Vagina (tissue), 2 donors: ENCODE data around the gene GKN1. TPM values are rescaled to one million over a fixed set of nuclear protein-coding genes. Genes with fewer than 3 reads are reported as not detected.

Experiments used
- DNase-seq, 2 donors: peaks; one replicate each; pipeline ENCODE4 v3.0.0-alpha.2; 2017; ENCODE audit errors: extremely low spot score in 2 of 2
- H3K27ac ChIP-seq: fragments of 200-600 bp; sonication (generic); one replicate; pipeline ENCODE4 v1.5.1; 2019
- H3K27me3 ChIP-seq: fragments of 200-600 bp; sonication (generic); one replicate; pipeline ENCODE4 v1.5.1; 2019
- H3K36me3 ChIP-seq, 2 donors: fragments of 200-600 bp; sonication (generic); one replicate each; pipeline ENCODE4 v1.5.1; 2017 to 2019
- H3K4me1 ChIP-seq: fragments of 200-600 bp; sonication (generic); one replicate; pipeline ENCODE4 v1.5.1; 2019
- H3K4me3 ChIP-seq, 2 donors: fragments of 200-600 bp; sonication (generic); 1 replicate in 1 of 2; 2 replicates in 1 of 2; pipeline ENCODE4 v1.5.1; 2016 to 2019
- H3K9me3 ChIP-seq: fragments of 200-600 bp; sonication (generic); one replicate; pipeline ENCODE4 v1.5.1; 2019
- POLR2A ChIP-seq, 2 donors: fragments of 450-650 bp; IDR thresholded peaks; one replicate each; pipeline ENCODE4 v1.6.1; 2017; ENCODE audit warnings: antibody characterized with exemption in 2 of 2, mild to moderate bottlenecking in 2 of 2, moderate library complexity in 2 of 2
- POLR2AphosphoS5 ChIP-seq, 2 donors: sonication (generic); formaldehyde crosslinking; IDR thresholded peaks; one replicate each; pipeline ENCODE4 v1.9.0; 2017; ENCODE audit warnings: antibody characterized with exemption in 2 of 2, mild to moderate bottlenecking in 2 of 2, low read depth in 1 of 2; ENCODE audit not compliant: insufficient read depth in 1 of 2
- intact Hi-C: fragments of 100-400 bp; cut with DNase I; formaldehyde crosslinking; loops from one replicate; pipeline ENCODE4 v1.15.1; 2023
- total RNA-seq: library from RNA; depleted of rRNA; stranded (reverse); fragments of >200 nt; gene quantifications from one replicate; pipeline ENCODE4 v1.2.3, GENCODE V29; 2016
- TF ChIP-seq, protein P1 (sequence below), 3 experiments: fragments of 450-650 bp in 2 of 3; fragments of 200-600 bp in 1 of 3; sonication (generic) in 1 of 3; IDR thresholded peaks; one replicate each; pipeline ENCODE4 v1.5.1; 2017 to 2019; ENCODE audit warnings: antibody characterized with exemption in 3 of 3, mild to moderate bottlenecking in 2 of 3, moderate library complexity in 2 of 3

Gene GKN1
- total RNA-seq, 1 donor from 2014 or later, result not detected

DNA sequence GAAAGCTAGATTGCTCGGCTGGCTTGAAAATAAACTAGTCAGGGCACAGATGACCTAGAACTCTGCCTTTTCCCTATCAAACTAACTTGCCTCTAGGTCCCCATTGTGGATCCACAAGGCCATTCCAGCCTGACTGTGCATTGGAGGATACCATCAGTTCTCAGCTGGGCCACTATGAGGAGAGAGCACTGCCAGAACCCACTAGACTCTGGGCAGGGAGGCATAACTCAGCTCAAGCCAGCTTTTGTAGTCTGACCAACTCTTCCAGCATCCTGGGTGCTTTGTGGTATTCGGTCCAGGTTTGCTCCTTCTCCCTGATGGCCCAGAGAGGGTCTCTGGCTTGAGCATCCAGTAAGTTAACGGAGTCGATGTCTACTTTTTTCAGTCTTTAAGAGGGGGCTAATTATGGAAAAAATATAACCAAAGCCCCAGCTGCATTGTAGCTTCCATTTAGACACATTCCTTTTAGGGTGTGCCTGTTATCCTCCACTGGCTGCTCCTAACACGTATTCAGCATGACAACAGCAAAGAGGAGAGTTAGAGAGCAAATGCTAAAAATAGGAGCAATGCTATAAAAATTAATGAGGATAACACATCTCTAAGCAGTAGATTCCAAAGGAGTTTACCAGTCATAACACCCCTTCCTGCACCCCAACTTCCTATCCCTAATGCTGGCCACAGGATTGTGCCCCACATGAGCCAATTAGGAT, 36.9 kb upstream of the GKN1 start:
- intact Hi-C loops, result no loop called here

DNA sequence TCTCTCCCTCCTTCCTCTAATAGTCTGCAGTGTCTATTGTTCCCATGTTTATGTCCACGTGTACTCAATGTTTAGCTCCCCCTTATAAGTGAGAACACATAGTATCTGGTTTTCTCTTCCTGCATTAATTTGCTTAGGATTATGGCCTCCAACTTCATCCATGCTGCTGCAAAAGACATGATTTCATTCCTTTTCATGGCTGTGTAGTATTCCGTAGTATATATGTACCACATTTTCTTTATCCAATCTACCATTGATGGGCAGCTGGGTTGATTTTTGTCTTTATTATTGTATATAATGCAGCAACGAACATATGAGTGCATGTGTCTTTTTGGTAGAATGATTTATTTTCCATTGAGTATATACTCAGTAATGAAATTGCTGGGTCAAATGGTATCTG, 35.5 kb upstream of the GKN1 start:
- no peak overlapping the region for H3K27ac ChIP-seq
- intact Hi-C loops, result no loop called here
- H3K27me3 ChIP-seq, result no peaks in the 10 kb centered on the region
- H3K9me3 ChIP-seq, result no peaks in the 10 kb centered on the region
- TF ChIP-seq POLR2AphosphoS5 (IDR thresholded peaks at IDR 0.05; ENCODE audit: insufficient read depth in 1 of 2, low read depth in 1 of 2) (no peak), POLR2A (IDR thresholded peaks at IDR 0.05) (no peak)
- TF ChIP-seq, protein P1, sequence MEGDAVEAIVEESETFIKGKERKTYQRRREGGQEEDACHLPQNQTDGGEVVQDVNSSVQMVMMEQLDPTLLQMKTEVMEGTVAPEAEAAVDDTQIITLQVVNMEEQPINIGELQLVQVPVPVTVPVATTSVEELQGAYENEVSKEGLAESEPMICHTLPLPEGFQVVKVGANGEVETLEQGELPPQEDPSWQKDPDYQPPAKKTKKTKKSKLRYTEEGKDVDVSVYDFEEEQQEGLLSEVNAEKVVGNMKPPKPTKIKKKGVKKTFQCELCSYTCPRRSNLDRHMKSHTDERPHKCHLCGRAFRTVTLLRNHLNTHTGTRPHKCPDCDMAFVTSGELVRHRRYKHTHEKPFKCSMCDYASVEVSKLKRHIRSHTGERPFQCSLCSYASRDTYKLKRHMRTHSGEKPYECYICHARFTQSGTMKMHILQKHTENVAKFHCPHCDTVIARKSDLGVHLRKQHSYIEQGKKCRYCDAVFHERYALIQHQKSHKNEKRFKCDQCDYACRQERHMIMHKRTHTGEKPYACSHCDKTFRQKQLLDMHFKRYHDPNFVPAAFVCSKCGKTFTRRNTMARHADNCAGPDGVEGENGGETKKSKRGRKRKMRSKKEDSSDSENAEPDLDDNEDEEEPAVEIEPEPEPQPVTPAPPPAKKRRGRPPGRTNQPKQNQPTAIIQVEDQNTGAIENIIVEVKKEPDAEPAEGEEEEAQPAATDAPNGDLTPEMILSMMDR (IDR thresholded peaks at IDR 0.05), result no peak
- H3K4me1 ChIP-seq, result peaks cover 12% of the 10 kb centered on the region
- H3K4me3 ChIP-seq, result no peak overlapping the region
- no peaks in the 10 kb centered on the region for H3K36me3 ChIP-seq
- DNase-seq, result no peak

More for the DNA sequence above, 36.9 kb upstream of the GKN1 start:
- DNase-seq, result no peak
- TF ChIP-seq POLR2AphosphoS5 (IDR thresholded peaks at IDR 0.05; ENCODE audit: insufficient read depth in 1 of 2, low read depth in 1 of 2) (no peak), POLR2A (IDR thresholded peaks at IDR 0.05) (no peak)
- TF ChIP-seq, protein P1 (IDR thresholded peaks at IDR 0.05), result no peak
- Histone ChIP-seq H3K36me3 (no peaks in the 10 kb centered on the region), H3K4me3 (no peak overlapping the region), H3K9me3 (no peaks in the 10 kb centered on the region), H3K27ac (no peak overlapping the region), H3K27me3 (no peaks in the 10 kb centered on the region), H3K4me1 (peaks cover 12% of the 10 kb centered on the region)

DNA sequence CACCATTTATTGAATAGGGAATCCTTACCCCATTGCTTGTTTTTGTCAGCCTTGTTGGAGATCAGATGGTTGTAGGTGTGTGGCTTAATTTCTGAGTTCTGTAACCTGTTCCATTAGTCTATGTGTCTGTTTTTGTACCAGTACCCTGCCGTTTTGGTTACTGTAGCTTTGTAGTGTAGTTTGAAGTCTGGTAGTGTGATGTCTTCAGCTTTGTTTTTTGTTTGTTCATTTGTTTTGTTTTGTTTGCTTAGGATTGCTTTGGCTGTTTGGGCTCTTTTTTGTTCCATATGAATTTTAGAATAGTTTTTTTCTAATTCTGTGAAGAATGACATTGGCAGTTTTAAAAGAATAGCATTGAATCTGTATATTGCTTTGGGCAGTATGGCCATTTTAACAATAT, 34.5 kb upstream of the GKN1 start:
- no peaks in the 10 kb centered on the region for H3K36me3 ChIP-seq
- TF ChIP-seq, protein P1 (IDR thresholded peaks at IDR 0.05), result no peak
- TF ChIP-seq POLR2AphosphoS5 (IDR thresholded peaks at IDR 0.05; ENCODE audit: insufficient read depth in 1 of 2, low read depth in 1 of 2), result no peak
- no peak for TF ChIP-seq POLR2A (IDR thresholded peaks at IDR 0.05)
- H3K27ac ChIP-seq, result no peak overlapping the region
- peaks cover 12% of the 10 kb centered on the region for H3K4me1 ChIP-seq
- H3K27me3 ChIP-seq, result no peaks in the 10 kb centered on the region
- intact Hi-C loops, result no loop called here
- H3K4me3 ChIP-seq, result no peak overlapping the region
- DNase-seq, result no peak
- no peaks in the 10 kb centered on the region for H3K9me3 ChIP-seq

DNA sequence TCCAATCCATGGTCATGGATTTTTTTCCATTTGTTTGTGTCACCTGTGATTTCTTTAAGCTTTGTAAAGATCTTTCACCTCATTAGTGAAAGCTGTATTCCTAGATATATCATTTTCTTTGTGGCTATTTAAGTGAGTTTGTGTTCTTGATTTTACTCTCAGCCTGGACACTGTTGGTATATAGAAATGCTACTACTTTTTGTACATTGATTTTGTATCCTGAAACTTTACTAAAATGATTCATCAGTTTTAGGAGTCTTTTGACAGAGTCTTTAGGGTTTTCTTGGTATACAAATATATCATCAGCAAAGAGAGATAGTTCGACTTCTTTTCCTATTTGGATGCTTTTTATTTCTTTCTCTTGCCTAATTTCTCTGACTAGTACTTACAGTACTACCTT, 34.1 kb upstream of the GKN1 start:
- H3K4me3 ChIP-seq, result no peak overlapping the region
- no peaks in the 10 kb centered on the region for H3K9me3 ChIP-seq
- no peaks in the 10 kb centered on the region for H3K36me3 ChIP-seq
- H3K27ac ChIP-seq, result no peak overlapping the region
- H3K27me3 ChIP-seq, result no peaks in the 10 kb centered on the region
- H3K4me1 ChIP-seq, result peaks cover 12% of the 10 kb centered on the region
- intact Hi-C loops, result no loop called here
- no peak for DNase-seq
- TF ChIP-seq POLR2A (IDR thresholded peaks at IDR 0.05), result no peak
- no peak for TF ChIP-seq POLR2AphosphoS5 (IDR thresholded peaks at IDR 0.05; ENCODE audit: insufficient read depth in 1 of 2, low read depth in 1 of 2)
- TF ChIP-seq, protein P1 (IDR thresholded peaks at IDR 0.05), result no peak

DNA sequence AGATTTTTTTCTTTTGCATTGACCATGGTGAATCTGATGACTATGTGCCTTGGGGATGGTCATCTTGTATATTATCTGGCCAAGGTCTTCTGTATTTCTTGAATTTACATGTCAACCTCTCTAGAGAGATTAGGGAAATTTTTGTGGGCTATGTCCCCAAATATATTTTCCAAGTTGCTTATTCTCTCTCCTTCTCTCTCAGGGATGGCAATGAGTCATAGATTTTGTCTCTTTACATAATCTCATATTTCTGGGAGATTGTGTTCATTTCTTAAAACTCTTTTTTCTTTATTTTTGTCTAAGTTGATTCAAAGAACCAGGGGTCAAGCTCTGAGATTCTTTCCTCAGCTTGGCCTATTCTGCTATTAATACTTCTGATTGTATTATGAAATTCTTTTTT, 31.6 kb upstream of the GKN1 start:
- no peak overlapping the region for H3K27ac ChIP-seq
- no peaks in the 10 kb centered on the region for H3K9me3 ChIP-seq
- H3K4me1 ChIP-seq, result no peaks in the 10 kb centered on the region
- intact Hi-C loops, result no loop called here
- DNase-seq, result no peak
- no peak overlapping the region for H3K4me3 ChIP-seq
- H3K27me3 ChIP-seq, result no peaks in the 10 kb centered on the region
- TF ChIP-seq, protein P1 (IDR thresholded peaks at IDR 0.05), result no peak
- TF ChIP-seq POLR2A (IDR thresholded peaks at IDR 0.05) (no peak), POLR2AphosphoS5 (IDR thresholded peaks at IDR 0.05; ENCODE audit: insufficient read depth in 1 of 2, low read depth in 1 of 2) (no peak)
- no peaks in the 10 kb centered on the region for H3K36me3 ChIP-seq
